Stomach (tissue), 9 donors: ENCODE measurements around the gene CD3E. TPM values are rescaled to one million over a fixed set of nuclear protein-coding genes. Genes with fewer than 3 reads are reported as not detected.

Source experiments
- DNase-seq, 2 donors: peaks; one replicate each; pipeline versions ENCODE4 v3.0.0 to v3.0.0-alpha.2; 2013 to 2019
- H3K27ac ChIP-seq, 5 donors: fragments of 200-600 bp in 4 of 5; sonication (generic) in 4 of 5; one replicate each; pipeline ENCODE4 v1.5.1; 2013 to 2019; ENCODE audit warnings: mild to moderate bottlenecking in 1 of 5, moderate library complexity in 1 of 5
- H3K27me3 ChIP-seq, 3 donors: fragments of 200-600 bp; sonication (generic); one replicate each; pipeline ENCODE4 v1.5.1; 2017 to 2019; ENCODE audit warnings: mixed run types in 1 of 3
- H3K36me3 ChIP-seq, 4 donors: fragments of 200-600 bp; sonication (generic); 1 replicate in 3 of 4; 2 replicates in 1 of 4; pipeline ENCODE4 v1.5.1; 2016 to 2019
- H3K4me1 ChIP-seq, 4 donors: fragments of 200-600 bp; sonication (generic); one replicate each; pipeline ENCODE4 v1.5.1; 2016 to 2019
- H3K4me3 ChIP-seq, 4 donors: fragments of 200-600 bp; sonication (generic) in 3 of 4; one replicate each; pipeline ENCODE4 v1.5.1; 2016 to 2019; ENCODE audit warnings: mild to moderate bottlenecking in 1 of 4
- H3K9me3 ChIP-seq, 4 donors: fragments of 200-600 bp; sonication (generic); one replicate each; pipeline ENCODE4 v1.5.1; 2016 to 2019
- CTCF ChIP-seq, 7 experiments: fragments of 450-650 bp in 4 of 7; fragments of 200-600 bp in 3 of 7; sonication (generic) in 3 of 7; IDR thresholded peaks; one replicate each; pipeline ENCODE4 v1.5.1; 2016 to 2019; ENCODE audit warnings: antibody characterized with exemption in 7 of 7, control low read depth in 2 of 7, mild to moderate bottlenecking in 1 of 7
- EP300 ChIP-seq: sonication (generic); formaldehyde crosslinking; IDR thresholded peaks from one replicate; pipeline ENCODE4 v1.6.1; 2017; ENCODE audit warnings: antibody characterized with exemption
- POLR2A ChIP-seq, 4 donors: fragments of 450-650 bp; IDR thresholded peaks; one replicate each; pipeline ENCODE4 v1.6.1; 2016; ENCODE audit warnings: antibody characterized with exemption in 4 of 4, control low read depth in 2 of 4, mild to moderate bottlenecking in 1 of 4, moderate library complexity in 1 of 4
- POLR2AphosphoS5 ChIP-seq, 3 donors: sonication (generic); formaldehyde crosslinking; IDR thresholded peaks; one replicate each; pipeline ENCODE4 v1.6.1; 2016; ENCODE audit warnings: antibody characterized with exemption in 3 of 3
- WGBS, 5 donors: extraction: QIAGEN DNeasy Blood & Tissue Kit in 3 of 5; methylation state at CpG; one replicate each; pipeline versions ENCODE4 v1.1.5 to v1.1.7; 2013 to 2018; 5-methylcytosine and 5-hydroxymethylcytosine counted together
- intact Hi-C: fragments of 100-400 bp; cut with DNase I; formaldehyde crosslinking; loops from one replicate; pipeline ENCODE4 v1.15.1; 2023; ENCODE audit warnings: low total_unique reads
- polyA plus RNA-seq, 3 donors: library from polyadenylated mRNA; stranded (reverse); fragments of 200-250 nt; gene quantifications; one replicate each; pipeline ENCODE4 v1.2.3, GENCODE V29; 2013
- total RNA-seq, 5 donors: library from RNA; depleted of rRNA; stranded (reverse); fragments of >200 nt; gene quantifications; one replicate each; pipeline versions ENCODE4 v1.1.0 to v1.2.3, GENCODE V29; 2014 to 2016
- donor health status: healthy with polysubstance abuse.
- donor health status: Bipolar disorder and iron deficiency.
- donor health status: healthy.

The CD3E gene
- total and polyA plus RNA-seq, 8 donors, result 2.3 to 15.8 (median 5.6) TPM; not detected in 2

GRCh38 chr11:118267486-118267885, 37.0 kb upstream of the CD3E start:
- DNase-seq, result no peak
- Histone ChIP-seq H3K27me3 (peaks cover 0 to 23% (median 0%) of the 10 kb centered on the region in 3 donors), H3K4me3 (no peak overlapping the region), H3K9me3 (no peaks in the 10 kb centered on the region), H3K27ac (peak overlapping the region in 1 of 5 donors; percentile 91), H3K4me1 (peaks cover 0 to 21% (median 9%) of the 10 kb centered on the region in 4 donors), H3K36me3 (no peaks in the 10 kb centered on the region)
- intact Hi-C loops, result no loop called here
- WGBS, 5 donors, result 53 to 83% (median 75%) methylated on average over 4 of the region's 4 CpGs
- no peak for TF ChIP-seq EP300
- TF ChIP-seq CTCF (IDR thresholded peaks at IDR 0.05), result no peak
- TF ChIP-seq POLR2AphosphoS5 (IDR thresholded peaks at IDR 0.05), result no peak
- no peak for TF ChIP-seq POLR2A (IDR thresholded peaks at IDR 0.05)

- peak overlapping the region; percentile 37 to 69 (median 59) for H3K27ac ChIP-seq
- TF ChIP-seq CTCF (IDR thresholded peaks at IDR 0.05) (no peak), POLR2A (IDR thresholded peaks at IDR 0.05) (no peak), POLR2AphosphoS5 (IDR thresholded peaks at IDR 0.05) (peak in 1 of 3 donors; percentile 25), EP300 (no peak)
- no peak for DNase-seq
- no peak overlapping the region for H3K4me3 ChIP-seq
- peaks cover 5 to 36% (median 27%) of the 10 kb centered on the region in 4 donors for H3K4me1 ChIP-seq
- intact Hi-C loops, result no loop called here
- H3K9me3 ChIP-seq, result no peaks in the 10 kb centered on the region
- WGBS, 5 donors, result 22 to 40% (median 27%) methylated on average over 2 of the region's 2 CpGs
- peaks cover 0 to 14% (median 0%) of the 10 kb centered on the region in 3 donors for H3K27me3 ChIP-seq
- no peaks in the 10 kb centered on the region for H3K36me3 ChIP-seq
Measured at GRCh38 chr11:118272001-118272400, 32.5 kb upstream of the CD3E start.

- H3K27ac ChIP-seq, result peak overlapping the region; percentile 67 to 86 (median 73)
- H3K9me3 ChIP-seq, result no peaks in the 10 kb centered on the region
- no peak overlapping the region for H3K4me3 ChIP-seq
- peaks cover 5 to 45% (median 28%) of the 10 kb centered on the region in 4 donors for H3K4me1 ChIP-seq
- TF ChIP-seq POLR2AphosphoS5 (IDR thresholded peaks at IDR 0.05), result peak in 1 of 3 donors; percentile 55
- no peak for TF ChIP-seq EP300
- TF ChIP-seq CTCF (IDR thresholded peaks at IDR 0.05), result no peak
- H3K27me3 ChIP-seq, result peaks cover 0 to 14% (median 0%) of the 10 kb centered on the region in 3 donors
- intact Hi-C loops, result no loop called here
- no peaks in the 10 kb centered on the region for H3K36me3 ChIP-seq
- peak in 1 of 2 donors; percentile 37 for DNase-seq
- WGBS, 5 donors, result 26 to 38% (median 34%) methylated on average over 2 of the region's 2 CpGs
Measured at GRCh38 chr11:118274186-118274585, 30.3 kb upstream of the CD3E start.

GRCh38 chr11:118275176-118275575, 29.4 kb upstream of the CD3E start:
- intact Hi-C loops, result no loop called here
- 50 to 71% (median 57%) methylated on average over 4 of the region's 4 CpGs for WGBS, 5 donors

More at GRCh38 chr11:118275176-118275575, 29.4 kb upstream of the CD3E start:
- peak overlapping the region; percentile 60 to 86 (median 69) for H3K27ac ChIP-seq
- no peak overlapping the region for H3K4me3 ChIP-seq
- peaks cover 0 to 14% (median 0%) of the 10 kb centered on the region in 3 donors for H3K27me3 ChIP-seq
- TF ChIP-seq CTCF (IDR thresholded peaks at IDR 0.05) (no peak), POLR2A (IDR thresholded peaks at IDR 0.05) (no peak), POLR2AphosphoS5 (IDR thresholded peaks at IDR 0.05) (peak in 2 of 3 donors; percentile 18 to 28), EP300 (no peak)
- DNase-seq, result no peak
- H3K4me1 ChIP-seq, result peaks cover 5 to 45% (median 28%) of the 10 kb centered on the region in 4 donors
- no peaks in the 10 kb centered on the region for H3K9me3 ChIP-seq
- no peaks in the 10 kb centered on the region for H3K36me3 ChIP-seq
